GM12872 (cell line): ENCODE data around the gene TMPRSS4.

Source experiments
- CTCF ChIP-seq: IDR thresholded peaks from 3 replicates; pipeline ENCODE4 v1.5.1; 2011; ENCODE audit warnings: low read depth, mild to moderate bottlenecking, low read length, moderate library complexity; ENCODE audit not compliant: insufficient read depth

The TMPRSS4 gene

GRCh38 chr11:118084247-118084646, 7.4 kb downstream of the TMPRSS4 start:
- no peak for TF ChIP-seq CTCF

GRCh38 chr11:118084656-118085055, 7.8 kb downstream of the TMPRSS4 start:
- TF ChIP-seq CTCF, result no peak

- no peak for TF ChIP-seq CTCF
These were observed 10.3 kb downstream of the TMPRSS4 start, which contains the start of gene SMIM35 for GRCh38 chr11:118086913-118087768. TSS of gene SMIM35 (minus strand) at chr11:118086963. CDS start at chr11:118086757, 206 bp downstream.

GRCh38 chr11:118087931-118088330, 11.1 kb downstream of the TMPRSS4 start:
- TF ChIP-seq CTCF, result no peak

- TF ChIP-seq CTCF, result no peak
These were observed 11.7 kb downstream of the TMPRSS4 start for GRCh38 chr11:118088531-118088930.

GRCh38 chr11:118090545-118091162, 13.8 kb downstream of the TMPRSS4 start:
- TF ChIP-seq CTCF, result no peak

GRCh38 chr11:118091690-118092089, 14.8 kb downstream of the TMPRSS4 start:
- no peak for TF ChIP-seq CTCF
